ENCODE data around the gene SMCO2.

The SMCO2 gene

GRCh38 chr12:27453421-27453820 is 6.9 kb downstream of the SMCO2 start:
- no peak for FAIRE-seq
- DNase-seq (ENCODE audit: low spot score), result no peak

DNA sequence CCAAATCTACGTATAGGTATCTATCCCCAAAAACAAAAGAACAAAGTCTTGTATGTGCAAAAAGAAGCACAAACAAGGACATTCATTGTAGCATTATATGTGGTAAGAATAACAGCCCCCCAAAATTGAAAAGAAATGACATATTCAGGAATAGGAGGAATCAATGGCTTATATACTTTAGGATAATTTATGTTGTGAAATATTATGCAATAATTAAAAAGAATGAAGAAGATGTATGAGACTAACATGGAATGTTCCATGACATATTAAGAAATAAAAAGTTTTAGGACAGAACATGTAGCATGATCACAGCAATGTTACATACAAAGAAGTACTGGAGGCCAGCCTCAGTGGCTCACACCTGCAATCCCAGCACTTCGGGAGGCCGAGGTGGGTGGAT is 9.1 kb downstream of the SMCO2 start:
- DNase-seq (ENCODE audit: low spot score), result no peak

GRCh38 chr12:27456618-27457017 is 10.1 kb downstream of the SMCO2 start:
- FAIRE-seq, result peak; percentile 9
- no peak for DNase-seq (ENCODE audit: low spot score)

More for the DNA sequence above, 9.1 kb downstream of the SMCO2 start:
- FAIRE-seq, result no peak

- DNase-seq (ENCODE audit: low spot score) (no peak), FAIRE-seq (no peak)
Measured at GRCh38 chr12:27460471-27460978, 14.0 kb downstream of the SMCO2 start.

DNA sequence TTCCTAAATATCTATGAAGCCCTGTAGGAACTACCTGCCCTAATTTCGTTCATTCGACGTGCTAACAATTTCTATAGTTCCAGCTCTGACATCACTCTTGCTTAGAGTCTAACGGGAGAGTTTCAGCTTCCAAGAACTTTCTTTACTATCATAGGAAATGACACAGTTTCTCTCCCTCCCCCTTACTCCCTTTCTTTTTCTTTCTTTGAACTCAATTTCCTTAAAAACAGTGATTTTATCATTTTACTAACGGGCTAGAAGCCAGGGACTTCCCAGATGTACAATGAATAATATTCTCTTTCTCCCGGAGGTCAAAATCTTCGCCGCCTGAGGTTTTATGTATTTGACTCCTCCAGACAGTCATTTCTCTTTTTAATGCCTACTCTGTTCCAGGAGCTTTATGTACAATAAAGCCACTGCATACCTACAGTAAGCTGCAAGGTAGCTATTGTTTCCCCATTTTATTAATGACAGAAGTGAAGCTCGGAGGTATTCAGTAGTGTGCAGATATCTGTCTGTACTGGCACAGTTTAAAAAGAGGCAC is 15.7 kb downstream of the SMCO2 start:
- no peak for DNase-seq (ENCODE audit: low spot score)
- FAIRE-seq, result no peak

- FAIRE-seq (no peak), DNase-seq (ENCODE audit: low spot score) (no peak)
Measured at GRCh38 chr12:27462851-27463250, 16.3 kb downstream of the SMCO2 start.

DNA sequence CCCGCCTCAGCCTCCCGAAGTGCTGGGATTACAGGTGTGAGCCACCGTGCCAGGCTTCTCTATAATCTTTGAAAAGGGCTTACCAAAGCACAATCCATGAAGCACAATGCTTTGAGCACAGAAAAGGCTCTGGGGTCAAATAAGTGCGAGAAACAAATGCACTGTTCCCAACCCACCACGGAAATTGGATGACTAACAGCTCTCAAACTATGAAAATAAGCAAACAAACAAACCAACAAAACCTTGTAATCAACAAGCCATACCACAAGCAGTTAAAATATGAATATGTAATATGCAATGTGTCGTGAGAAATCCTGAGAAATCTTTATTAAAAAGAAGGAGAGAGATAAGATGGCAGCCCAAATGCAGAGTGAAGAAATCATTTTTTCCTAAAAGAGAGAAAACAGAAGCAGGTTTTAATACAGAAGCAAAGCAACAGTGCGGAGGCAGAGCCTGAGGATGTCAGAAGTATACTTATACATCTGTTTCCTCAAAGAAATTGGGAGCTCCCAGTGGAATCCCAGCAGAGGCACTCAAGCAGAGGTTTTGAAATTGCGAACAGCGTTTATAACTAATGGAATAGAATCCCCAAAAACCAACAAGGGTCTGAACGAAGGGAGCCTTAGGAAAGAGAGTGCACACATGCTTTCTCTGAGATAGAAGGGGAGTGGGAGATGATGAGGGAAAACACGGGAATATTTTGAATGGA is 17.1 kb downstream of the SMCO2 start:
- FAIRE-seq, result no peak
- no peak for DNase-seq (ENCODE audit: low spot score)

DNA sequence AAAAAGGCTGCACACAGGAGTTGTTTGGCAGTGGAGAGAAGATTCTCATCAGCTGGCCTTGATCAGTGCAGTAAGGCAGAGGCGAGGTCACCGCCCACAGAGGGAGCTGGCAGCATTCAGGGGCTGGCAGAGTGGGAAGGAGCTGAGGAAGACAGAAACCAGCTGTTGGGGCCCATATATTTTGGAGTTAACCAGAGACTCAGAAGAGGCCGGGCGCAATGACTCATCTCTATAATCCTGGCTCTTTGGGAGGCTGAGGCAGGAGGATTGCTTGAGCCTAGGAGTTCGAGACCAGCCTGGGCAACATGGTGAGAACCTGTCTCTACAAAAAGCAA is 17.7 kb downstream of the SMCO2 start:
- DNase-seq (ENCODE audit: low spot score) (no peak), FAIRE-seq (no peak)

GRCh38 chr12:27467641-27468040 is 21.1 kb downstream of the SMCO2 start:
- FAIRE-seq (no peak), DNase-seq (ENCODE audit: low spot score) (no peak)

DNA sequence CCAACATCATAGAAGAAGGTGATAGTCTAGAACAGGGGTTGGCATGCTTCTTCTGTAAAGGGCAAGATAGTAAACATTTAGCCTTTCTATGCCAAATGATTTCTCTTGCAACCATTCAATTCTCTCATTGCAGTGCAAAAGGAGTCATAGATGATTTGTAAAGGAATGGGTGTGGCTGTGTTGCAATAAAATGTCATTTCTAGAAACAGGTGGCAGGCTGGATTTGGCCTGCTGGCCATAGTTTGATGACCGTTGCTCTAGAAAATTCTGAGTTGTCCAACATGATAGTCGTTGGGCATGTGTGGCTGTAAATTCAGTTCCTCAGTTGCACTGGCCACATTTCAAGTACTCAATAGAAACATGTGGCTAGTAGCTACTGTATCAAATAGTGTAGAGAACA is 21.7 kb downstream of the SMCO2 start:
- DNase-seq (ENCODE audit: low spot score) (no peak), FAIRE-seq (no peak)

- FAIRE-seq, result no peak
- DNase-seq (ENCODE audit: low spot score), result no peak
Measured at GRCh38 chr12:27469176-27469736, 22.7 kb downstream of the SMCO2 start.

- DNase-seq (ENCODE audit: low spot score), result no peak
- FAIRE-seq, result no peak
Measured at GRCh38 chr12:27472604-27473003, 26.1 kb downstream of the SMCO2 start.

GRCh38 chr12:27474344-27474743 is 27.8 kb downstream of the SMCO2 start:
- DNase-seq (ENCODE audit: low spot score) (peak; percentile 73), FAIRE-seq (no peak)

- no peak for FAIRE-seq
- DNase-seq (ENCODE audit: low spot score), result no peak
Measured at GRCh38 chr12:27477049-27477448, 30.5 kb downstream of the SMCO2 start.

DNA sequence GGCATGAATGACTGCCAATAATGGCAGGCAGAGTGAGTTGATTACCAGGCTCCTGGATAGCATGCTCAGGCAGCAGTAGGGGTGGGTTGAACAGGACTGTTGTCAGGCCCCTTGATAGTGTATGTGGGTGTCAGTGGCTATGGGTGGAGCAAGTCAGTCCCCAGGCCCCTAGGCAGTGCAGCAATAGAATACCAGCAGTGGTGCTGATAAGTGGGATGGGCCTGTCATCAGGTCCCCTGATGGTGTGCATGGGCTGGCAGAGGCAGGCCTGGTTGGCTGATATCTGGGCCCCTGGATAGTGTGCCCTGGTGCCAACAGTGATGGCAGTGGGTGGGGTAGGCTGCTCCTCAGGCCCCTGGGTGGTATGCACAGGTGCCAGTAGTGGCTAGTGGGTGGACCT is 32.4 kb downstream of the SMCO2 start:
- FAIRE-seq, result no peak

DNA sequence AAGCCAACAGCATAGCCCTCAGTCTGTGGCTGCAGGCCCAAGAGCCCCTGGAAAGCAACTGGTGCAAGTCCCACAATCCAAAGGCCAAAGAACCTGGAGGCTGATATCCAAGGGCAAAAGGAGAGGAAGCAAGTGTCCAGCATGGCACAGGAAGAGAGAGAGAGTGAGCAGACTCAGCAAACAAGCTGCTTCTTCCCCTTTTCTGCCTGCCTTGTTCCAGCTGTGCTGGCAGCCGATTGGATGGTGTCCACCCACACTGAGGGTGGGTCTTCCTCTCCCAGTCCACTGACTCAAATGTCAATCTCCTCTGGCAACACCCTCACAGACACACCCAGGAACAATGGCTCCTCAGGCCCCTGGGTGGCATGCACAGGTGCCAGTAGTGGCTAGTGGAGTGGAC is 33.5 kb downstream of the SMCO2 start:
- DNase-seq (ENCODE audit: low spot score) (no peak), FAIRE-seq (no peak)

More for the DNA sequence above, 32.4 kb downstream of the SMCO2 start:
- DNase-seq (ENCODE audit: low spot score), result no peak

DNA sequence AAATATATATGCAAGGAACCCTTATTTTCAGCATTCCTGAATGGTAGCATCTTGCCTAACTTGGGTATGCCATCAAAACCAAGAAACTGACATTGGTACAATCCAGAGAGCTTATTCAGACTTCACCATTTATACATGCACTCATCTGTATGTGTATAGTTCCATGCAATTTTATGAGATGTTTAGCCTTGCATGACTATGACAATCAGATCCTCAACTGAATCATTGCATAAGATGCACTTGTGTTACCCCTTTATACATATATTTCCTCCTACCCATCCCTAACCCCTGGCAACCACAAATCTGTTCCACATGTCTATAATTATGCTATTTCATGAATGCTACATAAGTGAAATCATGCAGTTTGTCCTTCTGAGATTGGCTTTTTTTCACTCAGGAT is 40.4 kb downstream of the SMCO2 start:
- FAIRE-seq, result no peak
- DNase-seq (ENCODE audit: low spot score), result no peak

- FAIRE-seq, result no peak
- no peak for DNase-seq (ENCODE audit: low spot score)
Measured at GRCh38 chr12:27488479-27488878, 41.9 kb downstream of the SMCO2 start.

GRCh38 chr12:27491226-27491625 is 44.7 kb downstream of the SMCO2 start:
- no peak for DNase-seq (ENCODE audit: low spot score)
- FAIRE-seq, result no peak

DNA sequence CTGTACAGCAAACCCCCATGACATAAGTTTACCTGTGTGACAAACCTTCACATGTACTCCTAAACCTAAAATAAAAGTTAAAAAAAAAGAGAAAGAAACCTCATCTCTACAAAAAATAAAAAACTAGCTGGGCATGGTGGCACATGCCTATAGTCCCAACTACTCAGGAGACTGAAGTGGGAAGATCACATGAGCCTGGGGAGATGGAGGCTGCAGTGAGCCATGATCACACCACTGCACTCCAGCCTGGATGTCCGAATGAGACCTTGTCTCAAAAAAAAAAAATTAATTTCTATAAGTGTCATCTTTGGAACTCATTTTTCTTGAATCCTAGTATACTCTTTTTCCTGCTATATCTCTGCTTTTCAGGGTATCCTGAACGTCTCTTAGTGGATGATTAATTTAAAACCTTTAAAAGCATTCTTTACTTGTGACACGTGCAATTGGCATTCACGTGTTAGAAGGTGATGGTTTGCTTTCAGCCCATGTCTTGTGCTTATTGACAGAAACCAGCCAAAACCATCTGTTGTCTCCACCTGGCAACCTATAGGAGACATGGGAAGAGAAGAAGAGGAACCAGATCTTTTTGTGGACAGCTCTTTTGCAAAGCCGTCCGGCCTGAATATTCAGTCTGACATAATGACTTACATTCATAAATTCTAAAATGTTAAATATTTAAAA is 46.9 kb downstream of the SMCO2 start:
- no peak for FAIRE-seq
- peak; percentile 12 for DNase-seq (ENCODE audit: low spot score)

GRCh38 chr12:27497446-27497845 is 50.9 kb downstream of the SMCO2 start:
- no peak for FAIRE-seq

GRCh38 chr12:27498149-27498548 is 51.6 kb downstream of the SMCO2 start:
- DNase-seq (ENCODE audit: low spot score) (no peak), FAIRE-seq (peak; percentile 30)

More at GRCh38 chr12:27497446-27497845, 50.9 kb downstream of the SMCO2 start:
- no peak for DNase-seq (ENCODE audit: low spot score)

Data from urothelium cell line (cell line).